ENCODE results near the gene ZNF506. TPM values are rescaled to one million over a fixed set of nuclear protein-coding genes. Genes with fewer than 3 reads are reported as not detected.
A peak's percentile ranks its signal among the peaks of the same experiment; 100 is the strongest.
"Not testable (repeated sequence)": the region's sequence is repeated elsewhere in the genome, so short reads cannot be mapped to it uniquely, and the experiment has no call there.

Gene ZNF506
- polyA plus RNA-seq, result 27.1 TPM
- long read RNA-seq, donor 1, full-length matches to known transcripts, result 7 of 7 reads
- long read RNA-seq, donor 1, partial matches to known transcripts, result 0 of 7 reads
- long read RNA-seq, donor 1, other reads (novel, unspliced or antisense), result 0 of 7 reads
- long read RNA-seq, donor 2, full-length matches to known transcripts, result 17 of 61 reads
- long read RNA-seq, donor 2, partial matches to known transcripts, result 44 of 61 reads
- long read RNA-seq, donor 2, other reads (novel, unspliced or antisense), result 0 of 61 reads
- long read RNA-seq, donor 3, result 0 reads
- long read RNA-seq, donor 4, full-length matches to known transcripts, result 1 of 1 reads
- long read RNA-seq, donor 4, partial matches to known transcripts, result 0 of 1 reads
- long read RNA-seq, donor 4, other reads (novel, unspliced or antisense), result 0 of 1 reads
- long read RNA-seq, donor 5, full-length matches to known transcripts, result 9 of 15 reads
- long read RNA-seq, donor 5, partial matches to known transcripts, result 6 of 15 reads
- long read RNA-seq, donor 5, other reads (novel, unspliced or antisense), result 0 of 15 reads
- long read RNA-seq, donor 6, full-length matches to known transcripts, result 22 of 22 reads
- long read RNA-seq, donor 6, partial matches to known transcripts, result 0 of 22 reads
- long read RNA-seq, donor 6, other reads (novel, unspliced or antisense), result 0 of 22 reads
- long read RNA-seq, donor 7, full-length matches to known transcripts, result 10 of 10 reads
- long read RNA-seq, donor 7, partial matches to known transcripts, result 0 of 10 reads
- long read RNA-seq, donor 7, other reads (novel, unspliced or antisense), result 0 of 10 reads
- long read RNA-seq, donor 8, full-length matches to known transcripts, result 17 of 17 reads
- long read RNA-seq, donor 8, partial matches to known transcripts, result 0 of 17 reads
- long read RNA-seq, donor 8, other reads (novel, unspliced or antisense), result 0 of 17 reads
- long read RNA-seq, donor 9, full-length matches to known transcripts, result 5 of 5 reads
- long read RNA-seq, donor 9, partial matches to known transcripts, result 0 of 5 reads
- long read RNA-seq, donor 9, other reads (novel, unspliced or antisense), result 0 of 5 reads
- long read RNA-seq, donor 10, full-length matches to known transcripts, result 10 of 15 reads
- long read RNA-seq, donor 10, partial matches to known transcripts, result 5 of 15 reads
- long read RNA-seq, donor 10, other reads (novel, unspliced or antisense), result 0 of 15 reads
- long read RNA-seq, donor 11, full-length matches to known transcripts, result 13 of 13 reads
- long read RNA-seq, donor 11, partial matches to known transcripts, result 0 of 13 reads
- long read RNA-seq, donor 11, other reads (novel, unspliced or antisense), result 0 of 13 reads

GRCh38 chr19:19821366-19821951, at the start of gene ZNF506:
Gene ZNF506, minus strand, starts transcription at chr19:19821750. Its CDS starts 147 bp downstream, at chr19:19821603.
- 0% methylated on average over 4 of the region's 28 CpGs for WGBS (ENCODE audit: insufficient coverage, low lambda C conversion rate)
- H3K27me3 ChIP-seq (ENCODE audit: control insufficient read depth, insufficient read depth, low read length), result no peaks in the 10 kb centered on the region
- H3K36me3 ChIP-seq (ENCODE audit: control insufficient read depth, insufficient read depth, low read length), result peaks cover 14% of the 10 kb centered on the region
- peak; percentile 97 to 99 for DNase-seq
- peaks cover 15% of the 10 kb centered on the region for H3K9me3 ChIP-seq (ENCODE audit: control insufficient read depth, low read depth, low read length)
- peak within 1 kb of the TSS; percentile 99 for H3K27ac ChIP-seq (ENCODE audit: low read length)
- no peaks in the 10 kb centered on the region for H3K4me1 ChIP-seq (ENCODE audit: control insufficient read depth, insufficient read depth, low read length)
- H3K4me3 ChIP-seq (ENCODE audit: low read length), result peak within 1 kb of the TSS; percentile 79

GRCh38 chr19:19870086-19870485, 48.5 kb upstream of the ZNF506 start:
- not testable (repeated sequence) for H3K27me3 ChIP-seq (ENCODE audit: control insufficient read depth, insufficient read depth, low read length); H3K4me3 ChIP-seq (ENCODE audit: low read length); DNase-seq; H3K4me1 ChIP-seq (ENCODE audit: control insufficient read depth, insufficient read depth, low read length); H3K27ac ChIP-seq (ENCODE audit: low read length)
- no CpG with 5 or more reads among the region's 5 CpGs for WGBS (ENCODE audit: insufficient coverage, low lambda C conversion rate)
- H3K36me3 ChIP-seq (ENCODE audit: control insufficient read depth, insufficient read depth, low read length), result peaks cover 14% of the 10 kb centered on the region
- H3K9me3 ChIP-seq (ENCODE audit: control insufficient read depth, low read depth, low read length), result peaks cover 21% of the 10 kb centered on the region

DNA sequence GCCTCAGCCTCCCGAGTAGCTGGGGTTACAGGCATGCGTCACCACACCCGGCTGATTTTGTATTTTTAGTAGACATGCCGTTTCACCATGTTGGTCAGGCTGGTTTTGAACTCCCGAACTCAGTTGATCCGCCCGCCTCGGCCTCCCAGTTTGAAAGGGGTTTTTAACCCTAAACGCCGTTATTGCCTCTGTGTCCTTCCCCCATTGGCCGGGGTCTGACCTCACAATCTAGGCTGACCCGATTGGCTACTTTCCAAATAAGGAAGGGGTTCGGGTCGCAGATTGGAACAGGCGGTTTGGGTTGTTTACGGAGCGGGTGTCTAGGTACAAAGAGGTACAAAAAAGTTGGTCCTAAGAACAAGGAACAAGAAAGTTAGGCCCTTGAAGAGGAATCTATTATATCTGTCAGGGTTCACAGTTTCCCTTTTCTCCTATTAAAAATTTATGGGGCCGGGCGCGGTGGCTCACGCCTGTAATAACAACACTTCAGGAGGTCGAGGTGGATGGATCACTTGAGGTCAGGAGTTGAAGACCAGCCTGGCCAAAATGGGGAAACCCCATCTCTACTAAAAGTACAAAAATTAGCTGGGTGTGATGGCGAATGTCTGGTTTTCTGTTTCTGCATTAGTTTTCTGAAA, 45.2 kb upstream of the ZNF506 start:
- Histone ChIP-seq H3K27me3 (ENCODE audit: control insufficient read depth, insufficient read depth, low read length) (no peaks in the 10 kb centered on the region), H3K9me3 (ENCODE audit: control insufficient read depth, low read depth, low read length) (peaks cover 16% of the 10 kb centered on the region), H3K36me3 (ENCODE audit: control insufficient read depth, insufficient read depth, low read length) (peaks cover 3% of the 10 kb centered on the region), H3K4me1 (ENCODE audit: control insufficient read depth, insufficient read depth, low read length) (no peaks in the 10 kb centered on the region), H3K4me3 (ENCODE audit: low read length) (peak overlapping the region; percentile 64), H3K27ac (ENCODE audit: low read length) (peak overlapping the region; percentile 93)
- peak in 1 of 2 donors; percentile 49 for DNase-seq
- no CpG with 5 or more reads among the region's 23 CpGs for WGBS (ENCODE audit: insufficient coverage, low lambda C conversion rate)

- H3K4me1 ChIP-seq (ENCODE audit: control insufficient read depth, insufficient read depth, low read length), result no peaks in the 10 kb centered on the region
- WGBS (ENCODE audit: insufficient coverage, low lambda C conversion rate), result no CpG with 5 or more reads among the region's 43 CpGs
- peak; percentile 95 to 98 for DNase-seq
- peak within 1 kb of the TSS; percentile 93 for H3K27ac ChIP-seq (ENCODE audit: low read length)
- H3K4me3 ChIP-seq (ENCODE audit: low read length), result peak within 1 kb of the TSS; percentile 64
- H3K27me3 ChIP-seq (ENCODE audit: control insufficient read depth, insufficient read depth, low read length), result no peaks in the 10 kb centered on the region
- H3K36me3 ChIP-seq (ENCODE audit: control insufficient read depth, insufficient read depth, low read length), result no peaks in the 10 kb centered on the region
- peaks cover 16% of the 10 kb centered on the region for H3K9me3 ChIP-seq (ENCODE audit: control insufficient read depth, low read depth, low read length)
Measured at GRCh38 chr19:19865750-19866610, 44.4 kb upstream of the ZNF506 start, which contains the start of gene ZNF253. Gene ZNF253, plus strand, starts transcription at chr19:19865882. Its CDS starts 115 bp downstream, at chr19:19865997.

DNA sequence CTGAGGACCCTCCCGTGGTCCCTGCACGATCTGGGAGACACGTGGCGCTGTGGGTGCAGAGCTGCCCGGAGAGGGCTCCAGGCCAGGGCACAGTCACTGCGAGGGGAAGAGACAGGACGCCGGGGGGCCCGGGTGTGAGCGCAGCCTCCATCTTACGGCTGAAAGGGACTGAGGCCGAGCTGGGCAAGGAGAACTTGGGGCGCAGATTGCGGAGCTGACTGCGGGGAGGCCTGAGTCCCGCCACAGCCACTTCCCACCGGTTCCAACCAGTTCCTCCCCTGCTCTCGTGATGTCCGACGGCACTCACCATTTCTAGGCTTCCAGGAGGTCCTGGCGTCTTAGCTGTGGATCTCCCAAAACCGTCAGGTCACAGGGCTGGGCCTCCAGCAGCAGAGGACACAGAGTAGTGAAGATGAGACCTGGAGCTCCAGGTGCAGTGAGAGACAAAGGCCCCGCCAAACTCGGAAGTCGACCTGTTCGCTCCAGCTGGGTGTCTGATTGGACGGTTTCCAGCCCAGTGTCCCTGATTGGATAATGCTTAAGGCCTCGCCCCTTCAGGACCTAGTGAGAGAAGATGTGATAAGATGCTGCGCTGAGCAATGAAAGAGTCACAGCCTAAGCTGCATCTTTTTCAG, 39.3 kb upstream of the ZNF506 start:
- DNase-seq, result peak; percentile 54 to 79
- Histone ChIP-seq H3K4me3 (ENCODE audit: low read length) (peak overlapping the region; percentile 42), H3K4me1 (ENCODE audit: control insufficient read depth, insufficient read depth, low read length) (no peaks in the 10 kb centered on the region), H3K27ac (ENCODE audit: low read length) (no peak overlapping the region), H3K9me3 (ENCODE audit: control insufficient read depth, low read depth, low read length) (peaks cover 10% of the 10 kb centered on the region), H3K27me3 (ENCODE audit: control insufficient read depth, insufficient read depth, low read length) (no peaks in the 10 kb centered on the region), H3K36me3 (ENCODE audit: control insufficient read depth, insufficient read depth, low read length) (no peaks in the 10 kb centered on the region)
- no CpG with 5 or more reads among the region's 29 CpGs for WGBS (ENCODE audit: insufficient coverage, low lambda C conversion rate)

DNA sequence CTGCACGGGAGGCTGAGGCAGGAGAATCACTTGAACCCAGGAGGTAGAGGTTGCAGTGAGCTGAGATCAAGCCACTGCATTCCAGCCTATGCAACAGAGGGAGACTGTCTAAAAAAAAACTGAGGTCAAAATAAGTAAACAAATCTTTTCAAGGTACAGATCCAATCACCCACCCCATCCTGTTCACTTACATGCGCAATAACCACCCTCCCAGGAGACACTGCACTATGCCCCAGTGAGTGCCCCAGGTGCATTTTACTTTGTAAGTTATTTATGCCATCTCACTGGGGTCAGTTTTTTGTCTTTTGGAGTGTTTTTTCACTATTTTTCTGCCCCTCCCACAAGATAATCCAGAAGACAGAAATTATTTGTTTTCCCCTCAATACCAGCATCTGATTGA, 37.2 kb upstream of the ZNF506 start:
- peaks cover 4% of the 10 kb centered on the region for H3K9me3 ChIP-seq (ENCODE audit: control insufficient read depth, low read depth, low read length)
- no CpG with 5 or more reads among the region's 2 CpGs for WGBS (ENCODE audit: insufficient coverage, low lambda C conversion rate)
- H3K36me3 ChIP-seq (ENCODE audit: control insufficient read depth, insufficient read depth, low read length), result no peaks in the 10 kb centered on the region

GRCh38 chr19:19851740-19852139, 30.2 kb upstream of the ZNF506 start:
- not testable (repeated sequence) for H3K9me3 ChIP-seq (ENCODE audit: control insufficient read depth, low read depth, low read length); H3K4me1 ChIP-seq (ENCODE audit: control insufficient read depth, insufficient read depth, low read length); H3K36me3 ChIP-seq (ENCODE audit: control insufficient read depth, insufficient read depth, low read length); H3K27ac ChIP-seq (ENCODE audit: low read length); DNase-seq; H3K4me3 ChIP-seq (ENCODE audit: low read length); H3K27me3 ChIP-seq (ENCODE audit: control insufficient read depth, insufficient read depth, low read length)
- WGBS (ENCODE audit: insufficient coverage, low lambda C conversion rate), result no CpG with 5 or more reads among the region's 2 CpGs

More for the DNA sequence above, 37.2 kb upstream of the ZNF506 start:
- Histone ChIP-seq H3K4me1 (ENCODE audit: control insufficient read depth, insufficient read depth, low read length) (no peaks in the 10 kb centered on the region), H3K27me3 (ENCODE audit: control insufficient read depth, insufficient read depth, low read length) (no peaks in the 10 kb centered on the region), H3K27ac (ENCODE audit: low read length) (no peak overlapping the region), H3K4me3 (ENCODE audit: low read length) (no peak overlapping the region)
- no peak for DNase-seq

DNA sequence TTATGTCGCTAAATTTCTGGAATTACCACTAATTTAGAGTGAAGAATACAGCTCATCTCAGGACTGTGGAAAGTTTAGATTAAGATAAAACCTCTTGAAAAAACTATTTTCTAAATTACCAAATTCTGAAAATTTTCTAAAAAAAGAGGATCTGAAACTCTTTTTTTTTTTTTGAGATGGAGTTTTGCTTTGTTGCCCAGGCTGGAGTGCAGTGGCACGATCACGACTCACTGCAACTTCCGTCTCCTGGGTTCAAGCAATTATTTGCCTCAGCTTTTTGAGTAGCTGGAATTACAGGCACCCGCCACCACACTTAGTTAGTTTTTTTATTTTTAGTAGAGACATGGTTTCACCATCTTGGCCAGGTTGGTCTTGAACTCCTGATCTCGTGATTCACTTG, 27.5 kb upstream of the ZNF506 start:
- H3K27me3 ChIP-seq (ENCODE audit: control insufficient read depth, insufficient read depth, low read length), result no peaks in the 10 kb centered on the region
- no peaks in the 10 kb centered on the region for H3K4me1 ChIP-seq (ENCODE audit: control insufficient read depth, insufficient read depth, low read length)
- no peaks in the 10 kb centered on the region for H3K9me3 ChIP-seq (ENCODE audit: control insufficient read depth, low read depth, low read length)
- H3K27ac ChIP-seq (ENCODE audit: low read length), result no peak overlapping the region
- WGBS (ENCODE audit: insufficient coverage, low lambda C conversion rate), result 100% methylated on average over 1 of the region's 6 CpGs
- no peaks in the 10 kb centered on the region for H3K36me3 ChIP-seq (ENCODE audit: control insufficient read depth, insufficient read depth, low read length)
- no peak for DNase-seq
- no peak overlapping the region for H3K4me3 ChIP-seq (ENCODE audit: low read length)

Measured in large intestine (tissue), 12 donors.